CD4-positive, alpha-beta T cell (primary cell): ENCODE measurements around the gene DMTF1. TPM values are rescaled to one million over a fixed set of nuclear protein-coding genes. Genes with fewer than 3 reads are reported as not detected.

ENCODE experiments used
- ATAC-seq: fragments of 200-7000 bp; cut with Tn5 transposase; one replicate; pipeline ENCODE4 v1.10.0; 2022; ENCODE audit warnings: mild to moderate bottlenecking; ENCODE audit not compliant: poor library complexity
- CTCF ChIA-PET: fragments of 350-600 bp; sonication (Branson Sonifier 250); formaldehyde crosslinking; loops from one replicate; lab custom pipeline; 2021; ENCODE audit warnings: antibody characterized with exemption, inconsistent platforms; lab: Charles Lee
- POLR2A ChIA-PET: fragments of 350-600 bp; sonication (Branson Sonifier 250); formaldehyde crosslinking; loops from one replicate; lab custom pipeline; 2021; ENCODE audit warnings: antibody characterized with exemption, inconsistent platforms; lab: Charles Lee
- DNase-seq, 14 experiments: peaks; one replicate each; pipeline ENCODE4 v3.0.0-alpha.2; 2013 to 2020; ENCODE audit warnings: mixed read lengths in 2 of 14
- H3K27ac ChIP-seq, 2 donors: one replicate each; pipeline versions ENCODE4 v1.5.1 to v1.7.0; 2013; ENCODE audit warnings: low read length in 2 of 2, low read depth in 1 of 2, mild to moderate bottlenecking in 1 of 2
- H3K27me3 ChIP-seq, 2 experiments: 1 replicate in 1 of 2; 2 replicates in 1 of 2; pipeline versions ENCODE4 v1.6.1 to v1.7.0; 2013; ENCODE audit warnings: low read length in 2 of 2, control low read depth in 1 of 2, mild to moderate bottlenecking in 1 of 2, moderate library complexity in 1 of 2; ENCODE audit not compliant: insufficient read depth in 2 of 2, control insufficient read depth in 1 of 2
- H3K36me3 ChIP-seq: one replicate; pipeline ENCODE4 v1.6.1; 2013; ENCODE audit warnings: low read length, control low read depth; ENCODE audit not compliant: insufficient read depth
- H3K4me1 ChIP-seq: one replicate; pipeline ENCODE4 v1.6.1; 2013; ENCODE audit warnings: low read length, control low read depth; ENCODE audit not compliant: insufficient read depth
- H3K4me3 ChIP-seq: one replicate; pipeline ENCODE4 v1.5.1; 2013; ENCODE audit warnings: mild to moderate bottlenecking, low read length, moderate library complexity
- H3K9me3 ChIP-seq, 2 experiments: 1 replicate in 1 of 2; 2 replicates in 1 of 2; pipeline versions ENCODE4 v1.6.1 to v1.7.0; 2013; ENCODE audit warnings: low read length in 2 of 2, mild to moderate bottlenecking in 2 of 2, control low read depth in 1 of 2, moderate library complexity in 1 of 2; ENCODE audit not compliant: control insufficient read depth in 1 of 2, insufficient read depth in 1 of 2
- H3K27ac Mint-ChIP-seq: one replicate; pipeline ENCODE4 v1.8.0; 2020; ENCODE audit warnings: mixed read lengths
- H3K27me3 Mint-ChIP-seq: one replicate; pipeline ENCODE4 v1.8.0; 2021; ENCODE audit warnings: mixed read lengths
- H3K36me3 Mint-ChIP-seq: one replicate; pipeline ENCODE4 v1.8.0; 2021; ENCODE audit warnings: low read depth, mixed read lengths
- H3K4me1 Mint-ChIP-seq: one replicate; pipeline ENCODE4 v1.8.0; 2021; ENCODE audit warnings: low read depth, mixed read lengths
- H3K4me3 Mint-ChIP-seq: one replicate; pipeline ENCODE4 v1.8.0; 2020; ENCODE audit warnings: mild to moderate bottlenecking, mixed read lengths
- H3K9me3 Mint-ChIP-seq: one replicate; pipeline ENCODE4 v1.8.0; 2020; ENCODE audit warnings: mixed read lengths
- intact Hi-C, 2 experiments: fragments of 100-400 bp; cut with DNase I in 1 of 2; cut with micrococcal nuclease in 1 of 2; formaldehyde crosslinking; loops; one replicate each; pipeline versions ENCODE4 v1.15.1 to v1.9.0; 2023 to 2025; cut with DNase I, micrococcal nuclease
- polyA plus RNA-seq, 2 donors: library from polyadenylated mRNA; unstranded; fragments of 120-200 nt; gene quantifications; one replicate each; pipeline ENCODE4 v1.2.1, GENCODE V29; 2013
- total RNA-seq, 174 experiments: library from RNA in 2 of 174; stranded (reverse) in 2 of 174; gene quantifications; one replicate each; pipeline ENCODE4 v1.2.3 and lab custom pipeline; 2021 to 2026
- TF ChIP-seq, protein P1 (sequence below): fragments of 200-600 bp; IDR thresholded peaks from one replicate; pipeline ENCODE4 v1.8.0; 2022; ENCODE audit warnings: antibody characterized with exemption, mild to moderate bottlenecking

The DMTF1 gene, protein sequence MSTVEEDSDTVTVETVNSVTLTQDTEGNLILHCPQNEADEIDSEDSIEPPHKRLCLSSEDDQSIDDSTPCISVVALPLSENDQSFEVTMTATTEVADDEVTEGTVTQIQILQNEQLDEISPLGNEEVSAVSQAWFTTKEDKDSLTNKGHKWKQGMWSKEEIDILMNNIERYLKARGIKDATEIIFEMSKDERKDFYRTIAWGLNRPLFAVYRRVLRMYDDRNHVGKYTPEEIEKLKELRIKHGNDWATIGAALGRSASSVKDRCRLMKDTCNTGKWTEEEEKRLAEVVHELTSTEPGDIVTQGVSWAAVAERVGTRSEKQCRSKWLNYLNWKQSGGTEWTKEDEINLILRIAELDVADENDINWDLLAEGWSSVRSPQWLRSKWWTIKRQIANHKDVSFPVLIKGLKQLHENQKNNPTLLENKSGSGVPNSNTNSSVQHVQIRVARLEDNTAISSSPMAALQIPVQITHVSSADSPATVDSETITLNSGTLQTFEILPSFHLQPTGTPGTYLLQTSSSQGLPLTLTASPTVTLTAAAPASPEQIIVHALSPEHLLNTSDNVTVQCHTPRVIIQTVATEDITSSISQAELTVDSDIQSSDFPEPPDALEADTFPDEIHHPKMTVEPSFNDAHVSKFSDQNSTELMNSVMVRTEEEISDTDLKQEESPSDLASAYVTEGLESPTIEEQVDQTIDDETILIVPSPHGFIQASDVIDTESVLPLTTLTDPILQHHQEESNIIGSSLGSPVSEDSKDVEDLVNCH
- total RNA-seq, result 100 to 1,000 TPM; 114 to 115 TPM
- 114 TPM for polyA plus RNA-seq (2013, experiment 1 of 2)
- 115 TPM for polyA plus RNA-seq (2013, experiment 2 of 2)
- total RNA-seq (lab: John Stamatoyannopoulos, UW), result 40.3 to 221 (median 159) reads per million in 172 experiments

DNA sequence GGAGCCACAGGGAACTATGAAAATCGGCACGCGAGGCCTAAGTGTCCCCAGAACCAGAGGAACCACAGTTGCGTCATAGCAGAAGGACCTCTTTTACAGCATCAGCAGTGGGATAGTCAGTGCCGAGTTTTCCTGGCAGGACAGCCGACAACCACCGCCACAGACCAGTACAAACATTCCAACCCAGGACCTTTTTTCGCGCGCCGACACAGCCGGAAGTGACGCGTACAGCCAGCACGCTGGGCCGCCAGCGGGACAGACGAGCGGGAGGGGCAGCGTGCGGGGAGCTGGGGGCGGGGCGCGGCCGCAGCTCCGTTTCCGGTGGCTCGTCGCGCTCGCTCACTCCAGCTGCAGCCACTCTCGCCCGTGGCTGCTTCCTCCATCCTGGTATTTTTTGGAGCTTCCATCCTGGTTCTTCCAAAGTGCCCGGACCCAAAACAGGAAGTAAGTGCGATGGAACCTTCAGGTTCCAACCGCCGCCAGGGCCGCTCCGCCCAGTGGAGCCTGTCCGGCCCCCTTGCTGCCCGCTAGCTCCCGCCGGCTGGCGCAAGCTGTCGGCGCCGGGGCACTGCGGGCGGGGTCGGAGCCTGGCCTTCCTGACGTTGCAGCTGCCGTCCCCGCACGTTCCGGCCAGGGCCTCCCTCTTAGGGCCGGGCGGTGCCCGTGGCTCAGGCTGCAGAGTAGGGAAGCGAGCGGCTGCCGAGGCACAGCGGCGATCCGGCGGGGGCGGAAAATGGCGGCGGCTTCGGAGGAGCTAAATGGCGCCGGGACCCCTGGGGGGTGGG, at the start of gene DMTF1:
Gene DMTF1, plus strand, starts transcription at position 342 of the 785 bp plus-strand sequence. CDS start 12,489 bp downstream, outside the sequence.
- Mint-ChIP-seq H3K4me3 (peak within 1 kb of the TSS; percentile 96), H3K4me1 (peaks cover 55% of the 10 kb centered on the region), H3K27ac (peak within 1 kb of the TSS; percentile 97), H3K27me3 (no peaks in the 10 kb centered on the region), H3K9me3 (no peaks in the 10 kb centered on the region), H3K36me3 (peaks cover 29% of the 10 kb centered on the region)
- H3K9me3 ChIP-seq, result no peaks in the 10 kb centered on the region
- ChIA-PET POLR2A (interaction anchor here (0.6 to 7.2 kb wide), 29 partner anchors 9 to 1068 kb away, joined by 3 to 357 read pairs (median 5); partner anchors contain the start of genes ADAM22, CROT, DBF4 and ELAPOR2), CTCF (interaction anchor here (1.0 to 3.4 kb wide), 6 partner anchors 22 to 225 kb away, joined by 3 to 12 read pairs (median 4); partner anchors contain the start of genes ELAPOR2 and TMEM243)
- peaks cover 2% of the 10 kb centered on the region for H3K36me3 ChIP-seq
- TF ChIP-seq, protein P1, sequence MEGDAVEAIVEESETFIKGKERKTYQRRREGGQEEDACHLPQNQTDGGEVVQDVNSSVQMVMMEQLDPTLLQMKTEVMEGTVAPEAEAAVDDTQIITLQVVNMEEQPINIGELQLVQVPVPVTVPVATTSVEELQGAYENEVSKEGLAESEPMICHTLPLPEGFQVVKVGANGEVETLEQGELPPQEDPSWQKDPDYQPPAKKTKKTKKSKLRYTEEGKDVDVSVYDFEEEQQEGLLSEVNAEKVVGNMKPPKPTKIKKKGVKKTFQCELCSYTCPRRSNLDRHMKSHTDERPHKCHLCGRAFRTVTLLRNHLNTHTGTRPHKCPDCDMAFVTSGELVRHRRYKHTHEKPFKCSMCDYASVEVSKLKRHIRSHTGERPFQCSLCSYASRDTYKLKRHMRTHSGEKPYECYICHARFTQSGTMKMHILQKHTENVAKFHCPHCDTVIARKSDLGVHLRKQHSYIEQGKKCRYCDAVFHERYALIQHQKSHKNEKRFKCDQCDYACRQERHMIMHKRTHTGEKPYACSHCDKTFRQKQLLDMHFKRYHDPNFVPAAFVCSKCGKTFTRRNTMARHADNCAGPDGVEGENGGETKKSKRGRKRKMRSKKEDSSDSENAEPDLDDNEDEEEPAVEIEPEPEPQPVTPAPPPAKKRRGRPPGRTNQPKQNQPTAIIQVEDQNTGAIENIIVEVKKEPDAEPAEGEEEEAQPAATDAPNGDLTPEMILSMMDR, result no peak
- intact Hi-C loops, result loop anchor here (1.0 to 5.0 kb wide), 5 partner anchors 67 to 200 kb away; partner anchors contain the start of genes ELAPOR2 (in 2 of the 2) and TMEM243 (in 1 of the 2)
- DNase-seq (peak; percentile 72 to 94 (median 80)), ATAC-seq (peak; percentile 76)
- peak within 1 kb of the TSS; percentile 74 for H3K4me3 ChIP-seq
- H3K4me1 ChIP-seq, result peaks cover 9% of the 10 kb centered on the region
- no peaks in the 10 kb centered on the region for H3K27me3 ChIP-seq
- peak within 1 kb of the TSS; percentile 87 to 90 for H3K27ac ChIP-seq

DNA sequence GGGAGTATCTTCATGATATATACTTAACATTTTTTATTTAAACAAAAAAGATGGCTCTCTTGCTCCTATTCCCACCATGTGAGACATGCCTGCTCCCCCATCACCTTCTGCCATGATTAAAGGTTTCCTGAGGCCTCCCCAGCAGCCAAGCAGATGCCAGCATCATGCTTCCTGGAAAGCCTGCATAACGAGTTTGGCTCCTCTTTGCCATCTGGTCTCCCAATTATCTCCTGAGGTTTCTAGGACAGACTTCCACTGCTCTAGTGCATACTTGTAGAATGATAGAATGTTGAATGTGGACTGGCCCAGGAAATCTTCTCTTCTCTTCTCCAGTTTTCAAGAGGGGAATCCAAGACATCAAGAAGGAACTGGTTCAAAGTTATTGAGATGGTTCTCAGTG, 46.9 kb upstream of the DMTF1 start:
- Histone ChIP-seq H3K4me1 (no peaks in the 10 kb centered on the region), H3K36me3 (no peaks in the 10 kb centered on the region), H3K4me3 (no peak overlapping the region), H3K27ac (no peak overlapping the region), H3K9me3 (no peaks in the 10 kb centered on the region), H3K27me3 (peaks cover 0 to 15% of the 10 kb centered on the region in 2 experiments)
- Mint-ChIP-seq H3K9me3 (no peaks in the 10 kb centered on the region), H3K4me1 (no peaks in the 10 kb centered on the region), H3K27ac (no peak overlapping the region), H3K27me3 (peaks cover 17% of the 10 kb centered on the region), H3K36me3 (no peaks in the 10 kb centered on the region), H3K4me3 (no peak overlapping the region)
- DNase-seq (no peak), ATAC-seq (no peak)
- TF ChIP-seq, protein P1, result no peak
- intact Hi-C loops, result no loop called here
- CTCF ChIA-PET, result interaction anchor here (0.7 kb wide), 1 partner anchor 92 kb away, joined by 3 read pairs; no protein-coding TSS in a partner anchor
- POLR2A ChIA-PET, result no interaction called here
